ENCODE data around the gene RWDD2A. TPM values are rescaled to one million over a fixed set of nuclear protein-coding genes. Genes with fewer than 3 reads are reported as not detected.

RWDD2A gene
- polyA plus RNA-seq, 1 donor = 3.0 TPM

DNA sequence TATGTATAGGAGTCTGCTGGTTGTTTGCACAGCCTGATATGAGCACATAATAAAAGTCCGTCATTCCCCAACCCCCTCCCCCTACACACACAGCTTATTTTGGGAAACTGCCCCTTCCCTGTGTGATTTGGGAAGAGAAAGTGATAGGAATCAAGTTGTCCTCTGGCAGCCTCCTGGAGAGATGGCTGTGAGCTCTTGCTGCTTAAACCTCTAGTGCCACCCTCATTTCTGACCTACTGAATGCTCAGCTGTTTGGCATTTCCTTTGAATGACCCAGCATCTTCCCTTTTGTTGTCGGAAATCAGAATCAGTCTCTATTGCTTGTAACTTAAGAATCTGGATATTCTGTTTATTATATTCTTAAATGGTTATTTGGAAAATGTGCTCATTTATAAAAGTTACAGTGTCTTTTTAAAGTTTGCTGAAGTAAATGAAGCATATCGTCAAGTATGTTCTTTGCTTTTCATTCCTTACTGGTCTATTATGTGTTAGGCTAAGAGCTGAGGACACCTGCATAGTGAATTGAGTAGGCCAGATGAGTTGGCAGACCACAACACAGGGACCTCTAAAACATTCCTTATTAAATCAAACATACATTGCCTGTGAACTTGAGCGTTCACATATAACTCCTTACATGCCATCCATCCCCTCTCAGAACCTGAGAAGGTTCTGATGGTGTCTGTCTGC lies 5.5 kb downstream of the RWDD2A start:
- DNase-seq (ENCODE audit: low read depth) = no peak

DNA sequence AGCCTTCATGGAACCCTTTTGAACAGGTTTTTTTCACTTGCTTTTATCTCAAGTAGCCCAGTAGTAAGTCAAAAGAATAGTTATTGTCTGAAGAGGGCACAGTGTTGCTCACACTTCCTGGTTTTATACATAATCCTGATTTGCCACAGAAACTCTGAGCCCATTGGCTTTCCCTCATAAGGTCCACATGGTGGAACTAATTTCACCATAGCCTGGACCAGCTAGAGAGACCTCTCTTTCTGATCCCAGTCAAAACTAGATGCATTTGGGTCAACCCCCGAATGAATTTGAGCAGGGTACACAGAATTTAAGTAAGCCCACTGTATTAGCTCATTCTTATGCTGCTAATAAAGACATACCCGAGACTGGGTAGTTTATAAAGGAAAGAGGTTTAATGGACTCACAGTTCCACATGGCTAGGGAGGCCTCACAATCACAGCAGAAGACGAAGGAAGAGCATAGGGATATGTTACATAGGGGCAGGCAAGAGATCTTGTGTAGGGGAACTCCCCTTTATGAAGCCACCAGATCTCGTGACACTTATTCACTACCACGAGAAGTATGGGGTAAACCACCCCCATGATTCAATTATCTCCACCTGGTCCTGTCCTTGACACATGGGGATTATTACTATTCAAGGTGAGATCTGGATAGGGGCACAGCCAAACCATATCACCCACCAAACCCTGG lies 6.2 kb downstream of the RWDD2A start:
- DNase-seq (ENCODE audit: low read depth) = no peak

DNA sequence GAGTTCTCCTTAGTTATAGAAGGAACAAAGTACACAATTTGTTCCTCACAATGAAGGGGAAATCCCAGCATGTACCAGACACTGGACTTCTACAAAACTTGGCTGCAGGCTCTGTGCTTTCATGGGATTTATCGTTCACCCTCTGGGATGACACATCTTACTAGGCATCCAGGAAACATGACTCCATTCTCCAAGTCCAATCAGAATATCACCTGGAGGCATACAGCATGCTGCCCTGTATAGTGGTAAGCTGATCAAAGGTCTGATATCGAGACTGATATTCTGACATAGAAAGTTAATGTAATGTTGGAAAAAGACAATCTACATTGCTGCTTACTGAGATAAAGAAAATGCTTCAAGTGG lies 6.7 kb downstream of the RWDD2A start:
- no peak for DNase-seq (ENCODE audit: low read depth)

DNA sequence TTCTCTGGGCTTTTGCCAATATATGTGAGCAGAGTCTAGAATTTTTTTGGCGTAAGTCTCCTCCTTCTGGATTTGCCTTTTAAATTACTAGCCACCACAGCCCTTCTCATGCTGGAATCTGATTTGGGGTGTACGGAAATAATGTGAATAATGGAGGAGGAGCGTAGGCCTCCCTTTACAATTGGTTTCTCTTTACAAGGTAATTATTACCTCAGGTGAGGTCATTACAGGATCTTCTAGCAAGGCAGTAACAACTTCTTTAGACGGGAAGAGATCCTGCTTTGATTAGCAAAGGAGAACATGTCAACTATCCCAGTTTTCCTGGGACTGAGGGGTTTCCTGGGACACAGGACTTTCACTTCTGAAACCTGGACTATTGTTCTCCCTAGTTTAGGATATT lies 8.9 kb downstream of the RWDD2A start:
- no peak for DNase-seq (ENCODE audit: low read depth)

DNA sequence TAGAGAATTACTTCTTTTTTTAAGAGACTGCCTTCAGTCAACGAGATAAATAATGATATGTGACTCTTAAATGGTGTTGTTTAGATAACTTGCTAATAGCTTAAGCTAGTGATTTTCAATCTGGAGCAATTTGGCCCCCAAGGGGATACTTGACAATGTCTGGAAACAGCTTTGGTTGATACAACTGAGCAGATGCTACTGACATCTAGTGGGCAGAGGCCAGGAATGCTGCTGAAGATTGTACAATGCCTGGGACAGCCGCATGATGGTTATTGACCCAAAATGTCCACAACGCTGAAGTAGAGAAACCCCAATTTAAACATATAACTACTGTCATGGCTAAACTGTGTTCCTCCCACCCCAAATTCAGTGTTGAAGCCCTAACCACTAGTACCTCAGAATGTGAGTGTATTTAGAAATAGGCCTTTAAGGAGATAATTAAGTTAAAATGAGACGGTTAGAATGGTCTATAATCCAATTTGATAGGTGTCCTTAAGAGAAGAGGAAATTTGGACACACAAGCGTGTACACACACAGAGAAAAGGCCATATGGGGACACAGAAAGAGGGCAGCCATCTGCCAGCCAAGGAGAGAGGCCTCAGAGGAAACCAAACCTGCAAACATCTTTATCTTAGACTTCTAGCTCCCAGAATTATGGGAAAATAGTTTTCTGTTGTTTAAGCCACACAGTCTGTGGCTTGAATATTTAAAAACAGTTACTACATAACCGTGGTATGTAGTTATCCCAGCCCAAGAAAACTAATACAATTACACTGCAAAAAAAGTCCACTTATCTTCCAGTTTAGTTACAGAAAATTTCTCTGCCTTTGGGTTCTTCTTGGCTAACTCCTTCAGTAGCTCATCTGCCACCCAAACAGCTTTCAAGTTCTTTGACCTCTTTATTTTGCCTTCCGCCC lies 22.2 kb downstream of the RWDD2A start:
- DNase-seq (ENCODE audit: low read depth) = peak; percentile 50

DNA sequence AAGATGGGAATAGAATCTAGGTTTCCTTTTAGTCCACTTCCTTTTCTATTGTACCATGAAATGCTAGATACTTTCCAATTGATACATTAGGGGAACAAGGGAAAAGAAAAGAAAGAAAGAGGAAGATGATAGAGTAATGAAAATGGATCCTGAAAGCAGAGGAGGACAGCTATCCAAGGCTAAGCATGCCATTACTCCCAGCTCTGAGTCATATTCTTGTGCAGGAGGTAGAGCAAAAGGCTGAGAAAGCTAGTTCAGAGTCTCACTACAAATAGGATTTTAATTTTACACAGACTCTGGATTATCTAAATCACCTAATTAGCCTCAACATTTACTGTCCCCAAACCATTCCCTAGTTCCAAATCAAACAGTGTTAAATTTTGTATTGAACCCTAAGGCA lies 23.6 kb downstream of the RWDD2A start:
- no peak for DNase-seq (ENCODE audit: low read depth)

DNA sequence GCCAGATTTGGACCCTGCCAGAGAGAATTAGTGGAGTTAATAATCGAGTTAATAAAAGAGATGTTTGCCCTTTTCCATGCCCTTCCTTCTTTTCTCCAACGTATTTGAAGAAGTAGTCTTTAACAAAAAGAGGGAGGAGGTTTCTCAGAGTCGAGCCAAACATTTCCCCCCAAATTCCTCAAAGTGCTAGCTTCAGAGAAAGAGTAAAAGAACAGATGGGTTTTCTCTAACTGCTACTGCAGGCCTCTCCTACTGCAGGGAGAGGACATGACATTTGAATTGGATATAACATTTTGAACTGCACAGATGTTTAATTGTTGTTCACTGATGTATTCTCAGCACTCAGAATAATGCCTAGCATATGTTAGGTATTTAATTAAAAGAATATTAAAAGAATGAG lies 25.5 kb downstream of the RWDD2A start:
- DNase-seq (ENCODE audit: low read depth) = no peak

DNA sequence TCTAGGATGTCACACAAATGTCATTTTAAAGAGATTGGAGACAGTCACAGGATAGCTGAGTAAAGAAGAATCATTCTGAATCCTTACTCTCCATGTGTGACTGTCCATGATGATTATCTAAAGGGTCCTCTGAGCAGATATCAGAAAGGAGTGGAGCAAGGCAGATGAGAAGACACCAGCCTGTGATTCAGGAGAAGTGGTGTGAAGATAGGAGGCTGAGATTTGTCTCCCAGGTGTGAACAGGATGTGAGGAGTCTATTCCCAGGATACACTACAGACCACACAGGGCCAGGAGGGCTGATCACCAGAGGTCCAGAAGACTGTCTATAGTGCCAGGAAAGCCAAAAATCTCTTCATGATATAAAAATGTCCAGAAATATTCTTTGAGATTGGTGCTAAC lies 27.0 kb downstream of the RWDD2A start:
- no peak for DNase-seq (ENCODE audit: low read depth)

DNA sequence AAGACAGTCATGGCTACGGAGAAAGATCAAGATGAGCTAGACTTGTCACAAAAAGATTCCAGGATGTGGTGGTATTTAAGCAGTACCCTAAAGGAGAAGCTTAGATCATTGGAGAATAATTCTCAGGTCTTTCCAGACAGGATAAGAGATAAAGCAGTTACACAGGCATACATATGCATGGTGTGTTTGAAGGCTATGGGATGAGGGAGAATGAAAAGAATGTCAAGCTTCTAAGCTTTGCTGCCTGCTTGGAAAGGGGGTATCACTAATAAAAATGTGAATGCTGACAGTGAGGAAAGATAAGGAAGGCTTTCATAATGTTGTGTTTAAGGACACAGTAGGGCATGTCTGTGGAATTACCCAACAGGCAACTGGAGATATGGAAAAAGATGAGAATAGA lies 28.1 kb downstream of the RWDD2A start:
- DNase-seq (ENCODE audit: low read depth) = no peak

DNA sequence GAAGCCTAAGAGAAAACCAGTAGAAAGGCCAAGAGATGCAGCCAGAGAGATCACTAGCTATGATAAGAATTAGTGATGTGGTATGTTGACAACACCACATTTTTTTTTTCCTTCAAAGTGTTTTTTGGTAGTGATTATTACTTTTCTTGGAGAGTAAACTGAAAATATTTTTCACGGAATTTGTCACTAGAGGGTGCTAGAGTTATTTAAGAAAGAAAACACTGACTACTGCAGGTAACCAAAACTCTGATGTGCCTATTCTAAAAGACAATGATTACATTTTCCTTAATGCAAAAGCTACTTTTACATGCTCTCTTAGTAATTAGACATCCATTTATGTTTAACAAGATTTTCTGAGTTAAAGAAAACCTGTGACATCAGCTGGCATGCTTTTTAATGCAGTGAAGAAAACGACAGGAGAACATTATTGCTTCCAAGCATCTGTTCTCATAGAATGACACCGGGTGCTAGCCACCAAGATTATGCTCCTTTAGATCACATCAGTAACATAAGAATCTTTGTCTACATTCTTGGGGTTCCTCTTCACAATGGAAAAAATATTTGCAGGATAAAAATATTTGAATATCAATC lies 28.8 kb downstream of the RWDD2A start:
- DNase-seq (ENCODE audit: low read depth) = peak; percentile 9

DNA sequence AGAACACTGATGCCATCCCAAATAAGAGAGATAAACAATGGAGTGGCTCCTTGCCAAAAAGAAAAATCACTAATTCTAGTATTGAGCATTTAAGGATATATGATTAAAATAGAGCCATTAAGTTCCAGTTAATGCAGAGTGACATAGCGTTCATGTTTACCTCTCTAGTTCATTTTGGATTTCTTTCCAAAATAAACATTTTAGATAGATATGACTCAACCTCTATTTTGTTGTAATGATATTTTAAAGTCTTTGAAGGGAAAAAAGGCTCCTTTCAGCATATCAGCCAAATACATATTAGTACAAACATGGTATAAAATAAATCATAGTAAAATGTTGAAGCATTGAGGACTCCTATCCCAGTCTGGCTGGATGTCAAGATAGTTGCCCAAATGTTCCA lies 33.4 kb downstream of the RWDD2A start:
- no peak for DNase-seq (ENCODE audit: low read depth)

DNA sequence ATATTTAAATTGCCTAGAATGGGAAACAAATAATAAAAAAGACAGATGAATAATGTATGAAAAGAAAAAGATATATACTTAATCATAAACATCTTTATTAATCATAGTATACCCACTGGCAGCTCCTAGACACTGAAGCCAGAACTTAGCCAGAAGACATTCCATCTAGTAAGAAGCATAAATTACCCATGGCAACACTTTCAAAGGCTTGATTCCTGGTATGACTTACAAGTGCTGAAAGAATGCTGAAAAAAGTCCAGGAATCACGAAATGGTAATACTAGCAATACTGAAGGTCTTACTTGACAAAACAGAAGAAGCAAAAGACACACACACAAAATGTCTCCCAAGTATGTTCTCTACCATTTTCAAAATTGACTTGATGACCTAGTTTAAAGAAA lies 38.0 kb downstream of the RWDD2A start:
- no peak for DNase-seq (ENCODE audit: low read depth)

DNA sequence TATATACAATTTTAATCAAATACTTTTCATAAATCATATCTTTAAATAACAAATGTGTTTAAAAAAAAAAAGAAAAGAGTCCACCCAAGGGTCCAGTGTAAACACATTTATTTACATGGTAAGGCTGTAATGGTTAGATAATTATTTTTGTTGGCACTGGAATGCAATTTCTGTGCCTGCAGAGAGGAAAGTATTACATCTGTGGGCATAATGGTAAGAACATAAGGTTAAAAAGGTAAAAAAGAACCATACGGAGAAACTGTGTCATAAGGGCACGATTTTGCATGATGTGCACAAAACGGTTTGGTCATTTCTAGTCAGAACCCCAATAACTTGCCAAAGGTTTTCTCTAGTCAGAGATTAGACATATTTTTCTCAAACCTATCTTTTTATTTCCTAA lies 54.3 kb downstream of the RWDD2A start:
- DNase-seq (ENCODE audit: low read depth) = no peak

Other genes starting within 250 kb of the RWDD2A start
- 7.4 TPM for gene UBE3D, start 127.5 kb upstream of the RWDD2A start, polyA plus RNA-seq (ENCODE audit: insufficient read length)
- gene DOP1A, start 125.7 kb upstream of the RWDD2A start, polyA plus RNA-seq (ENCODE audit: insufficient read length) = 12.9 TPM
- 34.7 TPM for gene PGM3, start 92 bp upstream of the RWDD2A start, polyA plus RNA-seq (ENCODE audit: insufficient read length)
- 1.6 TPM for gene ME1, start 237.7 kb downstream of the RWDD2A start, polyA plus RNA-seq (ENCODE audit: insufficient read length)